Measurements from ENCODE around the gene SCT.

The SCT gene

DNA sequence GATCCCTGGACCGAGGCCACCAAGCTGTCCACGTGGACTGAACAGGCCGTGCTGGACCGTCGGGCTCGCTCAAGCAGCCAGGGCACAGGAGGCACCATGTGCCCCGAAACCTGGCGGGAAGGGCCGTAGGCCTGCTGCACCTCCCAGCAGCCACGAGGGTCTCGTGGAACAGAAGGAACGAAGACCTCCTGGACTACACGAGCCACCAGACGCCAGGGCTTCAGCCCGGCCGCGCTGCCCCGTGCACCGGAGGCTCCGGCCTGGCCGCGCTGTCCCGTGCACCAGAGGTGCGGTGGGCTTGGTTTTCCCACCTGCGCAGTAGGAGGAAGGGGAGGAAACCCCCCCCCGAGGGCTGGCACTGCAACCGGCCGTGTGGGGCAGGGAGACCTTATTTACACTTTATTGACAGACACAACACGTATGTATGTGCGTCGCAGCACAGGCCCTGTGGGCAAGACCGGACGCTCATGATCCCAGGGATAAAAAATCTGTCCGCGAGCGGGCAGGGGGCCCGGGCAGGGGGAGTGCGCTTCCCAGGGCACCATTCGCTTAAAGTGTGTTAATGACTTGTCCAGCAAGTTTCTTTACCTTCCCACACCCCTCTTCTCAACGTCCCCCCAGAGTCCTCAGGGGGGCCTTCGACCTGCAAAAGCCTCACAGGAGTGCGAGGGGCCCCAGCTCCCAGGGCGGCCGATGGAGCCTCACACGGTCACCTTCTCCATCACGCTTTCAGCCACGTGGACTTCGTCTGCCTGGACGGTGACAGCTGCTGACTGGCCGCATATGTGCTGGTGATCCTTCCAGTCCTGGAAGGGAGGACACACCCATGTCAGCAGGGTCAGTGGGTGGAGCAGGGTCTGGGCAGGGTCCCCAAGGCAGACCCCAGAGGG lies 17.1 kb upstream of the SCT start:
- H3K4me3 ChIP-seq (ENCODE audit: severe bottlenecking), result no peak overlapping the region
- H3K27ac ChIP-seq (ENCODE audit: poor library complexity, severe bottlenecking), result no peak overlapping the region
- H3K9me3 ChIP-seq (ENCODE audit: severe bottlenecking), result no peaks in the 10 kb centered on the region
- H3K27me3 ChIP-seq (ENCODE audit: insufficient read depth, poor library complexity, severe bottlenecking), result no peaks in the 10 kb centered on the region
- no peak for DNase-seq (ENCODE audit: low spot score)
- no peaks in the 10 kb centered on the region for H3K4me1 ChIP-seq (ENCODE audit: insufficient read depth, poor library complexity, severe bottlenecking)
- TF ChIP-seq, protein P1, sequence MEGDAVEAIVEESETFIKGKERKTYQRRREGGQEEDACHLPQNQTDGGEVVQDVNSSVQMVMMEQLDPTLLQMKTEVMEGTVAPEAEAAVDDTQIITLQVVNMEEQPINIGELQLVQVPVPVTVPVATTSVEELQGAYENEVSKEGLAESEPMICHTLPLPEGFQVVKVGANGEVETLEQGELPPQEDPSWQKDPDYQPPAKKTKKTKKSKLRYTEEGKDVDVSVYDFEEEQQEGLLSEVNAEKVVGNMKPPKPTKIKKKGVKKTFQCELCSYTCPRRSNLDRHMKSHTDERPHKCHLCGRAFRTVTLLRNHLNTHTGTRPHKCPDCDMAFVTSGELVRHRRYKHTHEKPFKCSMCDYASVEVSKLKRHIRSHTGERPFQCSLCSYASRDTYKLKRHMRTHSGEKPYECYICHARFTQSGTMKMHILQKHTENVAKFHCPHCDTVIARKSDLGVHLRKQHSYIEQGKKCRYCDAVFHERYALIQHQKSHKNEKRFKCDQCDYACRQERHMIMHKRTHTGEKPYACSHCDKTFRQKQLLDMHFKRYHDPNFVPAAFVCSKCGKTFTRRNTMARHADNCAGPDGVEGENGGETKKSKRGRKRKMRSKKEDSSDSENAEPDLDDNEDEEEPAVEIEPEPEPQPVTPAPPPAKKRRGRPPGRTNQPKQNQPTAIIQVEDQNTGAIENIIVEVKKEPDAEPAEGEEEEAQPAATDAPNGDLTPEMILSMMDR (IDR thresholded peaks at IDR 0.05; ENCODE audit: poor library complexity, severe bottlenecking), result no peak
- peaks cover 26% of the 10 kb centered on the region for H3K36me3 ChIP-seq (ENCODE audit: low read depth)
- no peak for ATAC-seq (ENCODE audit: low read depth)

DNA sequence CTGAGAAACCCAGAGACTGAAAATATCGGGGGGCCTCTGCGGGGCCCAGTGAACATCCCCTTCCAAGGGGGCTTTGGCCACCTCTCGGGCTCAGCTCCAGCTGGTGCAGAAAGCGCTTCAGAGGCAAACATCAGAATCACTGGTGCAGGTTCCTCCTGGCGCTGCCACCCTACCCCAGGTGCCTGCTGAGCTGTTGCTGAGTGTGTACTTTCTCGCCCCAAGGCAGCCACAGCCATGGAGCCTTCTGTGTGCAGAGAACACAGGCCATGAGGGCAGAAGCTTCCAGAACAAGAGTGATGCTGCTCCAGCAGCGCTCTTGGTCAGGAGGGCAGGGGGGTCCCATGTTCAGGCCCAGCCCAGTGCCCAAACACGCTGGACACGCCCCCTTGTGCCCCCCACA lies 16.4 kb upstream of the SCT start:
- DNase-seq (ENCODE audit: low spot score), result no peak
- ATAC-seq (ENCODE audit: low read depth), result no peak
- H3K27me3 ChIP-seq (ENCODE audit: insufficient read depth, poor library complexity, severe bottlenecking), result no peaks in the 10 kb centered on the region
- no peaks in the 10 kb centered on the region for H3K4me1 ChIP-seq (ENCODE audit: insufficient read depth, poor library complexity, severe bottlenecking)
- TF ChIP-seq, protein P1 (IDR thresholded peaks at IDR 0.05; ENCODE audit: poor library complexity, severe bottlenecking), result no peak
- H3K27ac ChIP-seq (ENCODE audit: poor library complexity, severe bottlenecking), result no peak overlapping the region
- peaks cover 21% of the 10 kb centered on the region for H3K36me3 ChIP-seq (ENCODE audit: low read depth)
- no peak overlapping the region for H3K4me3 ChIP-seq (ENCODE audit: severe bottlenecking)
- no peaks in the 10 kb centered on the region for H3K9me3 ChIP-seq (ENCODE audit: severe bottlenecking)

DNA sequence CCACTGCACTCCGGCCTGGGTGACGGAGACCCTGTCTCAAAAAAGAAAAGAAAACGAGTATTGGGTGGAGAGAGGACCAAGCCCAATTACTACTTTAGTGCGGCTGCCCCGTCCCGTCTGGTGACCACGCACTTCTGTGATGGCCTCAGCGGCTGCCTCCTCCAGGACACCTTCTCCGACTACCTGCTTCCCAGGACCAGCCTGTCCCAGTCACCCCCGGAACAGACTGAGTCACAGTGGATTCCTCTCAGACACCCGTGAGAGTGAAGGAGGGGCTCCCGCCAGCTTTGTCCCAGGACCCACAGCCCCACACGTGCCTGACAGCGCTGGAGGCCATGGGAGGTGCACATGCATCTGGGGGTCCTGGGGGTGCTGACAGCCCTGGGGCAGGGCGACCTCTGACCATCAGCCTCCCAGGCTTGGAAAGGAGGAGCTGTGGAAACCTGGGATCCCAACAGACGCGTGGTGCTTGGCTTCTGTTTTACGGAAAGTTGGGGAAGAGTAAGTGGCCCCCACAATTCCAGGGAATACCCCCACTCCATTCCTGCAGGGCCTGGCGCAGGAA lies 14.9 kb upstream of the SCT start:
- Histone ChIP-seq H3K9me3 (ENCODE audit: severe bottlenecking) (no peaks in the 10 kb centered on the region), H3K27me3 (ENCODE audit: insufficient read depth, poor library complexity, severe bottlenecking) (no peaks in the 10 kb centered on the region), H3K27ac (ENCODE audit: poor library complexity, severe bottlenecking) (no peak overlapping the region), H3K4me1 (ENCODE audit: insufficient read depth, poor library complexity, severe bottlenecking) (no peaks in the 10 kb centered on the region), H3K4me3 (ENCODE audit: severe bottlenecking) (no peak overlapping the region), H3K36me3 (ENCODE audit: low read depth) (peaks cover 19% of the 10 kb centered on the region)
- ATAC-seq (ENCODE audit: low read depth) (no peak), DNase-seq (ENCODE audit: low spot score) (no peak)
- TF ChIP-seq, protein P1 (IDR thresholded peaks at IDR 0.05; ENCODE audit: poor library complexity, severe bottlenecking), result no peak

DNA sequence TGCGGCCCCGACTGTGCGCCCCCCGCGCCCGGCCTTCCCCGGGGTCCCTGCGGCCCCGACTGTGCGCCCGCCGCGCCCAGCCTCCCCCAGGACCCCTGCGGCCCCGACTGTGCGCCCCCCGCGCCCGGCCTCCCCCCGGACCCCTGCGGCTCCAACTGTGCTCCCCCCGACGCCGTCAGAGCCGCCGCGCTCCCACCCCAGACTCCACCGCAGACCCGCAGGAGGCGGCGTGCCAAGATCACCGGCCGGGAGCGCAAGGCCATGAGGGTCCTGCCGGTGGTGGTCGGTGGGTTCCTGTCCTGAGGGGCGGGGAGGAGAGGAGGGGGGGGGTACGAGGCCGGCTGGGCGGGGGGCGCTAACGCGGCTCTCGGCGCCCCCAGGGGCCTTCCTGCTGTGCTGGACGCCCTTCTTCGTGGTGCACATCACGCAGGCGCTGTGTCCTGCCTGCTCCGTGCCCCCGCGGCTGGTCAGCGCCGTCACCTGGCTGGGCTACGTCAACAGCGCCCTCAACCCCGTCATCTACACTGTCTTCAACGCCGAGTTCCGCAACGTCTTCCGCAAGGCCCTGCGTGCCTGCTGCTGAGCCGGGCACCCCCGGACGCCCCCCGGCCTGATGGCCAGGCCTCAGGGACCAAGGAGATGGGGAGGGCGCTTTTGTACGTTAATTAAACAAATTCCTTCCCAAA lies 13.2 kb upstream of the SCT start:
- ATAC-seq (ENCODE audit: low read depth), result no peak
- TF ChIP-seq, protein P1 (IDR thresholded peaks at IDR 0.05; ENCODE audit: poor library complexity, severe bottlenecking), result no peak
- DNase-seq (ENCODE audit: low spot score), result no peak
- Histone ChIP-seq H3K4me1 (ENCODE audit: insufficient read depth, poor library complexity, severe bottlenecking) (no peaks in the 10 kb centered on the region), H3K27ac (ENCODE audit: poor library complexity, severe bottlenecking) (no peak overlapping the region), H3K27me3 (ENCODE audit: insufficient read depth, poor library complexity, severe bottlenecking) (no peaks in the 10 kb centered on the region), H3K36me3 (ENCODE audit: low read depth) (peaks cover 17% of the 10 kb centered on the region), H3K9me3 (ENCODE audit: severe bottlenecking) (no peaks in the 10 kb centered on the region), H3K4me3 (ENCODE audit: severe bottlenecking) (no peak overlapping the region)

Data from RWPE2 (cell line).